HG02759 (cell line): ENCODE data around the gene GASK1A.
"Not testable (repeated sequence)": the region's sequence is repeated elsewhere in the genome, so short reads cannot be mapped to it uniquely, and the experiment has no call there.

Experiments
- ATAC-seq: cut with Tn5 transposase; IDR thresholded peaks from one replicate; pipeline ENCODE4 v1.9.1; 2021; ENCODE audit warnings: mild to moderate bottlenecking, moderate library complexity; ENCODE audit not compliant: unreplicated experiment

The GASK1A gene

DNA sequence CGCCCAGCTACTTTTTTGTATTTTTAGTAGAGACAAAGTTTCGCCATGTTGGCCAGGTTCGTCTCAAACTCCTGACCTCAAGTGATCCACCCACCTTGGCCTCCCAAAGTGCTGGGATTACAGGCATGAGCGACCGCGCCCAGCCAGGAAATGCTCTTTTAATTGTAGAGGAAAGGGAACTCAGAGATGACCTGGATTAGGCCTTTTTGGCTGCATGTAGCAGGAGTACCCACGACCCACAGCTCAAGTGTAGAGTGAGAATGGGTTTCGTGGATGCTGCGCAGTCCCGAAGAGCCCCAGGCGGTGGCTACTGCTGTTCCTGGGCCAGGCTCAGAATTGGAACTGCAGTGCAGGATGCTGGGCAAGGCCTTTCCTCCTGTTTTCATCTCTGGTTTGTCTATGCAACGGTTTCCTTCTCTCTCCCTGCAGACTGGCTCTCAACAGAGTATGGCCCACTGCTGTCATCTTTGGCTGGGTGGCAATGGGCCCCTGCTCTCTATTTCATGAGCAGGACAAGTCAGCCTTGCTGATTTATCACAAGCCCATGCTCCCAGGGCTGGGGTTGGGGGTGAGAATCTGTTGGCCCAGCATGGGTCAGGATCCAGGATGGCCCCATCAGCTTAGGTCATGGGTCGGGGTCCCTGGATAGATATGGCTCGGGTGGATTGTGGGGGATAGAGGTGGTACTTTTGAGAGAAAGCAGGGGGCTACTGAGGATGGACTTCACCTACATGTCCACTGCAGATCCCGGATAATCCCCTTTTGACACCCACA lies 51.2 kb downstream of the GASK1A start:
- ATAC-seq, result no peak

DNA sequence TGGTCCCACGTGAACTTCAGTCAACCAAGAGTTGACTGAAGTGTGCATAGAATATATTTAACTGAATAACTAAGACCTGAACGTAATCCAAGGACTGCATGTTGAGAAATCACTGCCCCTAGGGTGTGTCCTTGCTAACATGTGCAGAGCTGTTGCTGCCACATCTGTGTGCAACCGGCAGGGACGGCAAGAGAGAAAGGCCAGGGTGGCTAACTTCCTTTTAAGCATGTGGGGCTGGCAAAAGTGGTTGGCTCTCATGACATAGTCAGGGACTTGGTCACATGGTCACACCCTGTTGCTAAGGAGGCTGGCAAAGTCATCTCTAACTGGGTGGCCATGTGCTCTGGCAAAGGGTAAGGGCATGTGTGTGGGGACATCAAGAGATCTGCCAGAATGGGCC lies 52.4 kb downstream of the GASK1A start:
- ATAC-seq, result no peak

DNA sequence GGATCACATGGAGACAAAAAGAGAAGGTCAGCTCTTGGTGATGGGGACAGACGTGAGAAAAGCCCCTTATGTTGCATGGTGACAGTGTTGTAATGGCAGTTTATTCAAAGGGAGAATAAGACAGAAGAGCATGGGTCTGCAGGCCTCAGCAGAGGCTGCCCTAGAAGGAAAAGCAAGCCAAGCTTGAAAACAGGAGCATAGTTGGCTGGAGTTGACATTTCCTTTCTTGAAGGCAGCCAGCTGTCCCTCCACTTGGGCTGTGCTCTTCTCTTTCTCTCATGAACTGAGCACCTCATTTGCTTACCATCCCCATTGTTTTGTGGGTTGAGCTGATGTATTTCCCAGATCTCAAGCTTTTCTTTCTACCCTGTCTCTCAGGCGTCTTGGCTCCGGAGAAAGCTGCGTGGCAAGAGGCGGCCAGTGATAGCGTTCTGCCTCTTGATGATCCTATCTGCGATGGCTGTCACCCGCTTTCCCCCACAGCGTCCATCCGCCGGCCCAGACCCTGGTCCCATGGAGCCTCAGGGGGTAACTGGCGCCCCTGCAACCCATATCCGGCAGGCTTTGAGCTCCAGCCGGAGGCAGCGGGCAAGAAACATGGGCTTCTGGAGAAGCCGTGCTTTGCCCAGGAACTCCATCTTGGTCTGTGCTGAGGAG lies 52.9 kb downstream of the GASK1A start:
- ATAC-seq, result no peak

DNA sequence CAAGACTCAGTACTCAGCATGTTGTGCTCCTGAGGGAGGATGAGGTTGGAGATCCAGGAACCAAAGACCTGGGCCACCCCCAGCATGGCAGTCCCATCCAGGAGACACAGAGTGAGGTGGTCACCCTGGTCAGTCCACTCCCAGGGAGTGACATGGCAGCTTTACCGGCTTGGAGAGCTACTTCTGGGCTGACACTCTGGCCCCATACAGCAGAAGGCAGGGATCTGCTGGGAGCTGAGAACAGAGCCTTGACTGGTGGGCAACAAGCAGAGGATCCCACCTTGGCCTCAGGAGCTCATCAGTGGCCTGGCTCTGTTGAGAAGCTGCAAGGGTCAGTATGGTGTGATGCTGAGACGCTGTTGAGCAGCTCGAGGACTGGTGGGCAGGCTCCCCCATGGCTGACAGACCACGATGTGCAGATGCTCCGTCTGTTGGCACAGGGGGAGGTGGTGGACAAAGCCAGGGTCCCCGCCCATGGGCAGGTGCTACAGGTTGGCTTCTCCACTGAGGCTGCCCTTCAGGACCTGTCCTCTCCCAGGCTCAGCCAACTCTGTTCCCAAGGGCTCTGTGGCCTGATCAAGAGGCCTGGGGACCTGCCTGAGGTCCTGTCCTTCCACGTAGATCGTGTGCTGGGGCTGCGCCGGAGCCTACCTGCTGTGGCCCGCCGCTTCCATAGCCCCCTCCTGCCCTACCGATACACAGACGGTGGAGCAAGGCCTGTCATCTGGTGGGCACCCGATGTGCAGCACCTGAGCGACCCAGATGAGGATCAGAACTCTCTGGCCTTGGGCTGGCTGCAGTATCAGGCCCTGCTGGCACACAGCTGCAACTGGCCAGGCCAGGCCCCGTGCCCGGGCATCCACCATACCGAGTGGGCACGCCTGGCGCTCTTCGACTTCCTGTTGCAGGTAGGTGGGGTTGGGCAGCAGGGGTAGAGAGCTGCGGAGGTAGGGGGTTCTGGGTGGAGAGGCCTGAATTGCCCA lies 53.8 kb downstream of the GASK1A start:
- ATAC-seq, result no peak

DNA sequence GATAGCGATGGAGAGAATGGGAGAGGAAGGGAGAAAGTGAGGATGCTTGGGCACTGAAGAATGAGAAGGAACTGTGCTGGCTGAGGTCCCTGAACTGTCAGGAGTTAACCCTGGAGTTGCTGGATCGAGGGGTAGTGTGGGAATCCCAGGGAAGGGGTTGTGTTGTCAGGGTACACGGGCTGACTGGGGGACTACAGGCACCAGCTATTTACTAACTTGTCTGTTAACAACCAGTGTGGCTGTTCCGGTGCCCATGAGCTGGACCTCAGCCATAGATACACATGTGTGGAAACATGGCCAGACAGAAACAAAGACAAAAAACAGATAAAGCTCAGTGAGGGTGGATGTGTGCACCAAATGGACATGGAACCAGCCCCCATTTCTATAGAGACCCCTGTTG lies 55.1 kb downstream of the GASK1A start:
- no peak for ATAC-seq

DNA sequence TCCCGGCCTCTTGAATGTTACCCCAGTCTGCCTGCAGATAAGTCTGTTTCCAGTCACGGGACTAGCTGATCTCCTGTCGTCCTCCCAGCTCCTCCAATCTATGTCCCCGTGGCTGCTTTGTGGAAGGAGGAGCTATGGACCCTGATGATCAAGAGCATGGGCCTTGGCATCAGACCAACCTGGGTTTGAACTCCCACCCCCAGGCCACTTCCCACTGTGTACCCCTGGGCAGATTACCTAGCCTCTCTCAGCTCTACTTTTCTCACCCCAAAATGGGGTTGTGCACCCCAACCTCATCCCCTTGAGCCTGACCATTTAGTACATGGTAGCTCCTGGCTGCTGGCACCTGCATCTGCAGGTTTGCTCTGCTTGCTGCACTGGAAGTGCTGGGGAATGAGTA lies 55.8 kb downstream of the GASK1A start:
- ATAC-seq, result no peak

DNA sequence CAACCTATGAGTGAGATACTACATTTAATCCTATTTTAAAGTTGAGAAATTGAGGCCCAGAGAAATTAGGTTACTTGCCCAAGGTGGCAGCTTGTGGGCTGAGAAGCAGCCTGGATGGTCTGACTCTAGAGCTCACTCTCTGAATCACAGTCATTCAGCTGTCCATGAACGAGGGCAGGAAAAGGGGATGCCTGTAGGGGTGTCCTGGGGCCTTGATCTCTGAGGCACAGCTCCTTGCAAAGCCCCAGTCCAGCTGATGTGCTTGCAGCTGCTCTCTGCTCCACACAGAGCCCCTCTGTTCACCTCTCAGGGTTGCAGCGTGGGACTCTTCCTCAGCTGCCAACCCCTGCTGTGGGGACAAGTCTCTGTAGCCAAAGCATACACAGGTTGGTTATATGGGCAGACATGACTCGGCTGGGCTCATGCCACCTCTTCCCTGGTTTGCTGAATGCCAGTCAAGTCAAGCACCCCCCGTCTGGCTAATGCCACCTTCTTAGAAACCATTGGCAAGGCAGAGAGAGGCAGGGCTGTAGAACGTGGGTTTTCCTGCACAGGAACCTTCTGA lies 56.8 kb downstream of the GASK1A start:
- ATAC-seq, result no peak

DNA sequence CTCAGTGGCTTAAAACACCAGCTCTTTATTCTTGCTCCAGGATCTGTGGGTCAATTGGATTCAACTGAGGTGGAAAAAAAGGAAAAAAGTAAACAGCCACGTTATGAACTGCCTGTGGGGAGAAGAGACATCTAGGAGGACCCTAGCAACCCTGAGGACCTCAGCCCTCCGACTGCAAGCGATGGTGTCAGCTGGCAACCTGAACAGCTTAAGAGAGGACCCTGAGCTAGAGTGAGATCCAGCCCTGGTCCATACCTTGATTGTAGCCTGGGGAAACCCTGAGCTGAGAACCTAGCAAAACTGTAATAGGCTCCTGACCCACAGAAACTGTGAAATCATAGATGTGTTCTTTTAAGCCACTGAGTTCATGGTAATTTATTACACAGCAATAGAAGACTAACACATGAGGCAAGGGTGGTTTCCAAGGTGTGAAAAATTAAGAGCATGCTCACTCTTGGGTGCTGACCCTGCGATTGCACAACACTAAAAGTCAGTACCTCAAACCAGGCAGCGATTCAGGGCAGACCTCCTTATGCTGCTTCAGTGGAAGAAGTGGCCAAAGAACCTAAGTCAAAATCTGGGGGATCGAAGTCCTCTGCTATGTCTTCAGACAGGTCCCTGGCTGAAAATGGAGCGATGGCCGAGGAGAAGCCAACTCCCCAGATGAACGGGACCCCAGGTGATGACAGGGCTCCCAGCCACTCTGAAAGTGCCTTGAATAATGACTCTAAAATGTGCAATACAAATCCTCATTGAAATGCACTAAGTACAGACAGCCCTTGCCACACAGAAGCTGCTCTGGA lies 57.7 kb downstream of the GASK1A start:
- ATAC-seq, result peak; percentile 54

DNA sequence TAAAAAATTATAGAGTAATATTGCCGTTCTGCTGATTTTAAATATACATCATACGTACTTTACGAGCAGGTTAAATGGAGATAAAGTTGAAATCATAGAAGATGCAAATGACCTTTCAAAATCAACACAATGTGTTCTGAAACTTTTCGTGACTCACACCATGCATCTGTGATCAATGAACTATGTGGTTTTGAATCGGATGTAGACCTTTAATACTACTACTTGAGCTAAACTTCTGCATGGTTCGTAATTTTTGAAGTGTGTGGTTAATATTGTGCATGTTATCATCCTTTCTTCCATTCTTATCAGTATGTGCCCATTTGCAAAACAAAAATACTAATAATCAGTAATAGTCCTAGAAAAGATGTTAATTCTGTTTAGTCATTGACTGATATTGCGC lies 58.9 kb downstream of the GASK1A start:
- peak; percentile 60 for ATAC-seq

DNA sequence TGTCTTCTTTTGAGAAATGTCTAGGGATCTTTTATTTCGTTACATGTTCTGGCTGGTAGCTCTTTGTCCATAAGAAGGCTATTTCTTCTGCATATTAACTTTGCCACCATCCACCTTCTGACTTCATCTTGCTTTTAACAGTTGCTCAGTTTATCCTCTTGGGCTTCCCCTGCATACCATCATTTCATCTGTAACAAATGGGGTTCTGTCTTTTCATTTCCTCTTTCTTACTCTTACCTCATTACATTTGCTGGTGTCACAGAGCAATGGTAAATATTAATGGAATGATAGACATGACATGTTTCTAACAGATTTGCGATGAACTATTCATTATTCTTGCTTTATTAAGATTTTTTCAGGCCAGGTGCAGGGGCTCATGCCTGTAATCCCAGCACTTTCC lies 62.4 kb downstream of the GASK1A start:
- no peak for ATAC-seq

DNA sequence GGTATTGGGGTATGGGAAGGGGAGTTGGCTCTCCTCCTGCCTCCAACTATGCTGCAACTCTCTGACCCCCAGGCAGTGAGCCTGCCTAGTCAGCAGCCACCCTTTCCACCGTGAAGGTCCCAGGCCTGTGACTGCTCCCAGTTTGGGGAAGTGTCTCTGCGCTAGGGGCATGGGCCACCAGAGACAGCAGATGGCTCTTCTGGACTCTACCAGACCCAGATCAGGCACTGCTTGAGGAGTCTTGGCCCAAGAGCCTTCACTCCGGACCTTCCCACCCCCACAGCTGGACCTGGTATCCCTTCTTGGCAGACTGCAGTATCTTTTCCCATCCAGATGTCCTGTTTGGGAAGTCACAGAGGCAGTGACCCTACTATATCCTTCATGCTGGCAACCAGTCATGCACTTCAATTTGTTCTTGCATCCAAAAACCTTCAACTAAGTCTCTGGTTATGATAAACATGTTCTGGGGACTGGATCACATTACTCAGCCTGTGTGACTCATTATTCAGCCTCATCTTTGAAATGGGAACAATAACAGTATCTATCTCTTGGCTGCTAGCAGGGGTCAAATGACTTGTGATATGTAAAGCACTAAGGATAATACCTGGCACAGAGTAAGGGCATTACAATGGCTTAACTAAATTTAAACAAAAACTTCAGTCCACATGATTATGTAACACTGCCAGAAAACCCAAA lies 64.1 kb downstream of the GASK1A start:
- ATAC-seq, result no peak

DNA sequence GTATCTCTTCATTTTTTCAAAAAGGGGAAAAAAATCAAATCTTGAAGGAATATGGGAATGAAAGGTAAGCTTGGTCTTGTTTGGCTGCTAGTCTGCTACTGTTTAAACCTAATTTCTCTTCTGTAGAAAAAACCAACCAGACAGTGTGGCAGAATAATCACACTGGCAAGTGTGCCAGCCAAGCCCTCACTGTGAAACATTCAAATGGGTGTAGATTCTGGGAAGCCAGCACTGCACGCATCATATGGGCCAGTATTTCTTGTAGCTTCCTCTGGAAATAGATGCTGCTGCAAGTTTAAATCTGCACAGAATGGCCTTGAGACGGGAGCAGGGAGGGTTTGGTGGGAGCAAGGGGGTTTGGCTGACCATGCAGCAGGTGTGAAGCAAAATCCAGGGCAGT lies 64.7 kb downstream of the GASK1A start:
- no peak for ATAC-seq

DNA sequence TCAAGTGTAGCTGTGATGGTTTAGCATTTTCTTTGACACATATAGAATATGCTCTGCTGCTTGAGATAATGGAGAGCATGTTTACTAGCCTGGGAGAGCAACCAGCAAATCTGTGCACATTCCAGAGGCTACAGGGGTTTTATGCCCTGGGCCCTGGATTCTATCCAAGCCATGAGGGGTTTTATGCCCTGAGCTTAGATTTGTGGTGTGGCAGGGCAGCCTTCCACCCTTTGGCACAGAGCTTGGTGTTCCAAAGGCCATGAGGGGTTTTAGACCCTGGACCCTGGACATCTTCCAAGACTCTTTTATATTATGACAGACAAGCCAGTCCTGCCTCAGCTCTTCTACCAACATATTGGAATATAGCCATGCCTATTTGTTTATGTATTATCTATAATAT lies 66.0 kb downstream of the GASK1A start:
- ATAC-seq, result not testable (repeated sequence)

DNA sequence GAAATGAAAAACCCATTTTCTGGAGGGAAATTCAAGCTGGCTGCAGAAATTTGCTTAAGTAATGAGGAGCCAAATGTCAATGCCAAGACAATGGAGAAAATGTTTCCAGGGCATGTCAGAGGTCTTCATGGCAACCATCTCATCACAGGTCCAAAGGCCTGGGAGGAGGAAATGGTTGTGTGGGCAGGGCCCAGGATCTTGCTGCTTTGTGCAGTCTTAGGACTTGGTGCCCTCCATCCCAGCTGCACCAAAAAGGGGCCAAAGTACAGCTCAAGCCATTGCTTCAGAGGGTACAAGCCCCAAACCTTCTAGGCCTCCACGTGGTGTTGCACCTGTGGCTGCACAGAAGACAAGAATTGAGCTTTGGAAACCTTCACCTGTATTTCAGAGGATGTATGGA lies 67.5 kb downstream of the GASK1A start:
- ATAC-seq, result no peak

DNA sequence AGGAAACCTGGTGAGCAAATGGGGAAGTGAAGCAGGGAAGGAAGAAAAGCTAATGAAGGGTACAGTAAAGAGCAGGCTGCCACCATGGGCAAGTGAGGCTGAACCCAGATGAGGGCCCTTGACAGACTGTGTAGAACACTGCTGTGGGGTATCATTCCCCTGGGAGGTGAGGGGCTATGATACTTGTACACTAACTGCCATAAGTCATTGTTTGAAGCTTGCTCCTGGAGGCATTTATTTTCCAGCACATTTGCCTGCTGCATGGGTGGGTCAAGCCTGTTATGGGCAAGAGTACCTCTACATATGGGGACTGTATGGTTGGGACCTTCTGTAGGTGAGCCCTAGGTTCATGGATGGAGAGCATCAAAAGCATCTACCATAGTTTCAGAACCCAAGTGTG lies 69.4 kb downstream of the GASK1A start:
- no peak for ATAC-seq

DNA sequence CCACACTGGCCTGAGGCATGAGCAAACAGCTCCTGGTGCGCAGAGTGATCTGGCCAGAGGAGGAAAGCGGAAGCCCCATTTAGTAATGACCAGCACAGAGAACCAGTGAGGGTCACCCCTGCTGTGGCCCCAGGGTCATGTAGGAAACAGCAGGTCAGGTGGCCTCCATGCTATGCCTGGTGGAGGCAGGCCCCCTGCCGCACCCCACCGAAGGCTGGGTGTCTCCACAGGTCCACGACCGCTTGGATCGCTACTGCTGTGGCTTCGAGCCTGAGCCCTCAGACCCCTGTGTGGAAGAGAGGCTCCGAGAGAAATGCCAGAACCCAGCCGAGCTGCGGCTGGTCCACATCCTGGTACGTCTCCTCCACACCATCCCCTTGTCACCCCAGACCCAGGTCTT lies 74.2 kb downstream of the GASK1A start:
- ATAC-seq, result no peak

DNA sequence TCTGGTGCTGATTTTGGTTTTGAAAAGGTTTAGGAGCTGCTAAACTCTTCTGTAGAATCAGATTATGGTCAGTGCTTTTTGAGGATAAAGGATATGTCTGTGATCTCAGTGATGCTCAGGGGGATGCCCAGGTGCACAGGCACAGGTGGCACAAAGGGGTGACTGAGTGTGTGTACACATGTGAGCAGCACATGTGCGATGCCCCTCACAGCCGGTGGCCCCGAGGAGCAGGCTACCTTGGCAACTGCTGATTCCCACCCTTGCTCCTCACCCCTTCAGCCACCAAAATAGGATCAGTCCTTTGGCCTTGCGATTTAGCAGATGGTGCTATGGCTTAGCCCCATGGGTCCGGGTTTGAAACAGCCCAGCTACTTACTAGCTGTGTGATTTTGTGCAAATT lies 75.6 kb downstream of the GASK1A start:
- no peak for ATAC-seq

DNA sequence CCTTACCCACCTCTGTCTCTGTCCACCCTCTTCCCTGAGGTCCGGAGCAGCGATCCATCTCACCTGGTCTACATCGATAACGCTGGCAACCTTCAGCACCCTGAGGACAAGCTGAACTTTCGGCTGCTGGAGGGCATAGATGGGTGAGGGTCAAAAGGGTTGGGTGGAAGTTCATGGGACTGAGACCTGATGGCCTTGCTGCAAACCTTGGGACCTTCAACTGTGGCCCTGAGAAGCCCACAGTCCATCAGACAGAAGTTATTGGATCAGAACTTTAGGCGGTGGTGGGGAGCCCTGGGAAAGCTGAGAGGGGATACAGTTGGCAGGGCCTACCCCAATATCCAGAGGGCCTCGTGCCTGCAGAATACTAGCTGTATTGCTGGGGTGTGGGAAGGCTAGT lies 76.3 kb downstream of the GASK1A start:
- ATAC-seq, result no peak

DNA sequence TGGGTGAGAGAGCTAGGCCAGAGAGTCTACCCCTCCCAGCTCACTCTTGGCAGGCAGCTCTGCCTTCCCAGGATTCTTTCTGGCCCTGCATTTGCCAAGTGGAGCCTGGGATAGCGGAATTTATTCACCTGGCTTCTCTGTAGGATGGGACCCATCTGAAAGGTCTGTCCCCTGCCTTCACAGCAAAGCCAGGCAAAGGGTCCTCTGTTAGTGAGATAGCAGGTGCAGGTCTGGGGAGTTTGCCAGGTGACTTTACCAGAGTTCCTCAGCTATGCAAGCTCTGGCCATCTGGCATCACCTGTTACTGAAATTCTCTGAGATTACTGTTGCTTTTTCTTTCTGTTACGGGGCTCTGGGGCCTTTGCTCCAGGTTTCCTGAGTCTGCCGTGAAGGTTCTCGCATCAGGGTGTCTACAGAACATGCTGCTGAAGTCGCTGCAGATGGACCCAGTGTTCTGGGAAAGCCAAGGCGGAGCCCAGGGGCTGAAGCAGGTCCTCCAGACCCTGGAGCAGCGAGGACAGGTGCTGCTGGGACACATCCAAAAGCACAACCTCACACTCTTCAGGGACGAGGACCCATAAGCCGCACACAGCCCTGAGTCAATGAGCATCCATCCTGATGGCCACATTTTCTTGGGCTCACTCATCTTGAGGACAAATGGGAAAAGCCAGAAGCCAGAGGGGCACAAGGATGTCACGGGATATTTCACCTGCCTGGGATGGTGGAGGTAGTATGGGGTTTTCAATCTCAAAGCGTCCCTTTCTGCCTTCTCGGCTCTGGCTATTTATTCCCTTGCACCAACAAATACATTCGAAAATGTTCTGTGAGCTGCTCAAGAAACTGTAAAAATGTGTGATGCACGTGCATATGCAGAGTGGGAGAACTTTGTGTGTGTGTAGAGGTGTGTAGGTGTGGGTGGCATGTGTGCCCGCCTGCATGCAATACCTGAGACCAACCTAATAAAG lies 77.0 kb downstream of the GASK1A start:
- ATAC-seq, result no peak
